ENCODE results near the gene ZNF385A.
"Not testable (repeated sequence)": the region's sequence is repeated elsewhere in the genome, so short reads cannot be mapped to it uniquely, and the experiment has no call there.

The ZNF385A gene

DNA sequence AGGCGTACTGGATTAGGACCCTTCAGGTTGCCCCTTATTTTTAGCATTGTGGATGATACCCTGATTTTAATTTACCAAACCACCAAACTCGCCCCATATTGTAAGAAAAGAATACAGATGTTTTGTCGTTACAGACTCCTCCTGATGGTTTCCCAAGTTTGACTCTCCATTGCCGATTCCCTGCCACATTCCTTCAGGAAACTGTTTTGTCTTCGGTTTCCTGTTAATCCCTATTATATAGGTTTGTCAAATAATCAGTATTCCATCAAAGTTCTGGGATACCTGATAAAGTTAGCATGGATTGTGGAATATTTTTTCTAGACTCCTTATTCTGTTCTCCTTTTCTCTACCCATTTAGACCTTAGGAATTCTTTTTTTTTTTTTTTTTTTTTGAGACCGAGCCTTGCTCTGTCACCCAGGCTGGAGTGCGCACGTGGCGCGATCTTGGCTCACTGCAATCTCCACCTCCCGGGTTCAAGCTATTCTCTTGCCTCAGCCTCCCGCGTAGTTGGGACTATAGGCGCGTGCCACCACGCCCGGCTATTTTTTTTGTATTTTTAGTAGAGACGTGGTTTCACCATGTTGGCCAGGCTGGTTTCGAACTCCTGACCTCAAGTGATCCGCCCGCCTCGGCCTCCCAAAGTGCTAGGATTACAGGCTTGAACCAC lies 59.0 kb downstream of the ZNF385A start:
- not testable (repeated sequence) for DNase-seq (ENCODE audit: low spot score)

DNA sequence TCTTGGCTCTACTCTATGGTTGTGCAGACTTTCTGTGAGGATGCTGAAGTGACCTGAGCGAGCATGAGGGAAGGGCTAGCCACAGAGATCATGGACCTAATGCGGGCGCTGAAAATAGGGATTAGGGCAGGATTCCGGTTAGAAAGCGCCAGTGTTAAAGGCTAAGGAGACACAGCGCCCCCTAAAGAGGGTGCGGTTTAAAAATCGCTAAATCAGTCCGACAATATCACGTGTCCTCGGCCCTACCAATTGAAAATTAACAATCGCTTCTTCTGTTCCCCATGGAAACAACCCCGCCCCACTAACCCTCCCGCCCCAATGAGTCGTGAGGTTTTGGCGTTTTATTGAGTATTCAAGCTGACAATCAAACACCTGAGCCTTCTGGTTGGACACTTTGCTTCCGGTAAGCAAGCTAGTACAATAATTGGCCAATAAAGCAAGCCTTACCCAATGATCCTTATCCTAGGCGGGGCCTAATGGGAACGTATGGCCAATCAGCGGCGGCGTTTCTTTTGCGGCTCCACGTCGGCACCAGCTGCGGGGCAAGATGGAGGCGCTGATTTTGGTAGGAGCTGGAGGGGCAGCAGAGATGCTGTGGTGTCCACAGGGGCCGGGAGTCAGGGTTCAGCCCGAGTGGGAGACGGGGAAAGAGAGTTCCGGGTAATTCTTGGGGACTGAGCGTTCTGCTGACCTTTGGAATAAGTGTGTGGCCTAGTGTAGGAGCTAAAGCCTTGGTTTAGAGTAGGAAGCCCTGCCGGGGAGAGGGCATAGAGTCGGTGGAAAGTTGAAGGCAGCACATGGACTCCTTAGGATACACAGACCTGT lies 59.7 kb downstream of the ZNF385A start, which contains the start of gene COPZ1:
TSS of gene COPZ1 (plus strand) at position 515 of the 825 bp plus-strand sequence. CDS start at position 548, 33 bp downstream.
- DNase-seq (ENCODE audit: low spot score): peak; percentile 96

DNA sequence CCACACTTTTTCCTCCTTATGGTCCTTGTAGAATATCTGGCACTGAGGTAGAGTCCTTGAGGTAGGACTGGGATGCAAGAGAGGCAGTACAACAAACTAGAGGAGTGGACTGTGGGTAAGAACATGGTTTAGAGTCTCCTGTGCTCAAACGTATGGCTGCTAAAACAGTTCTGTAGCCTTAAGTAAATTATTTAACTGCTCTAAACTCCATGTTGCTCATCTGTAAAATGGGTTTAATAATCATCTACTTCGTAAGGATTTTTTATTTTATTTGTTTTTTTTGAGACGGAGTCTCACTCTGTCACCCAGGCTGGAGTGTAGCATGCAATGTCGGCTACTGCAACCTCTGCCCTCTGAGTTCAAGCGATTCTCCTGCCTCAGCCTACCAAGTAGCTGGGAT lies 63.2 kb downstream of the ZNF385A start:
- DNase-seq (ENCODE audit: low spot score): no peak

Measured in AG20443 (cell line).